ENCODE data around the gene GPR148. TPM values are rescaled to one million over a fixed set of nuclear protein-coding genes. Genes with fewer than 3 reads are reported as not detected.

Gene GPR148
- total RNA-seq, 1 donor from 2014 or later: not detected

DNA sequence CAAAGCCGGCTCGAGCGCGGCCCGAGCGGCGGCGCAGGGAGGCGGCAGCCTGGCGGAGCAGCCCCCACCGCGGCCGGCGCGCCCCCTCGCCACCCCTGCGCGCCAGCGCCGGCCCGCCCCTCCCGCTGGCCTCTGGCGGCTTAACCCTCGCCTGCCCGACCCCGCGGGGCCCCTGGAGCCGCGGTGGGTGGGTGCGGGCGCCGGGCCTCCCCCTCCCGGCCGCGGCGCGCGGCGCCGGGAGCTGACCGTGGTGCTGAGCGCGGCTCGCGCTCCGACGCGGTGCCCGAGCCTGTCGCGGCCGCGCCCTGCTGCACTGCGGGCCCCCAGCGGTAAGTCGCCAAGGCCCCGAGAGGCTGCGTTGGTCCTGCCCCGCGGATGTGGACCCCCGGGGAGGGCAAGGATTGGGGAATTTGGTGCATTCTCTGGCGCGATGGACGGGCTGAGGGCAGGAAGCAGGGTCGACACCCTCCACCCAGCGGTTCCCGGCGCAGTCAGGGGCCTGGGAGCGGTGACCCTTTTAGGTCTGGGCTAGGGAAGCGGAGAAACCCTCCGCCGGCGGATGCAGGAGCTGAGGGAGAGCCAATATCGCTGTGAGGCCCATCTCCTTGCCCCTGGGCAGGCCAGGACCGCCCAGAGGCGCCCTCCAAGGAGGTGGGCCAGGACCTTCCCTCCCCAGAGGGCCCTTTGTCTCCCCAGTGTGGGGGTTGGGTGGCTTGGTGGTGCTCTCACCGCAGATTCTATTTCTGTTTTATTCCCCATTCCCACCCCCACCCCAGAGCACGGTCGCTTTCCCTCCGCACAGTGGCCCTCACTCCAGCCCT, 27.4 kb downstream of the GPR148 start:
- intact Hi-C loops (cut with micrococcal nuclease): no loop called here
- DNase-seq (ENCODE audit: low spot score): no peak
- Mint-ChIP-seq H3K36me3 (ENCODE audit: low read depth) (no peaks in the 10 kb centered on the region), H3K4me3 (ENCODE audit: low read depth) (no peak overlapping the region), H3K9me3 (no peaks in the 10 kb centered on the region), H3K27ac (no peak overlapping the region), H3K4me1 (ENCODE audit: low read depth) (no peaks in the 10 kb centered on the region), H3K27me3 (ENCODE audit: low read depth) (peaks cover 29% of the 10 kb centered on the region)

- DNase-seq (ENCODE audit: low spot score): no peak
- Mint-ChIP-seq H3K9me3 (no peaks in the 10 kb centered on the region), H3K36me3 (ENCODE audit: low read depth) (no peaks in the 10 kb centered on the region), H3K27me3 (ENCODE audit: low read depth) (peaks cover 29% of the 10 kb centered on the region), H3K4me3 (ENCODE audit: low read depth) (no peak overlapping the region), H3K4me1 (ENCODE audit: low read depth) (no peaks in the 10 kb centered on the region), H3K27ac (no peak overlapping the region)
- intact Hi-C loops (cut with micrococcal nuclease): no loop called here
Measured at GRCh38 chr2:130756874-130757668, 28.2 kb downstream of the GPR148 start.

GRCh38 chr2:130759906-130760753, 31.3 kb downstream of the GPR148 start:
- Mint-ChIP-seq H3K27me3 (ENCODE audit: low read depth) (peaks cover 16% of the 10 kb centered on the region), H3K9me3 (no peaks in the 10 kb centered on the region), H3K4me1 (ENCODE audit: low read depth) (no peaks in the 10 kb centered on the region), H3K4me3 (ENCODE audit: low read depth) (no peak overlapping the region), H3K36me3 (ENCODE audit: low read depth) (no peaks in the 10 kb centered on the region), H3K27ac (no peak overlapping the region)
- DNase-seq (ENCODE audit: low spot score): no peak
- intact Hi-C loops (cut with micrococcal nuclease): no loop called here

GRCh38 chr2:130760754-130761751, 32.2 kb downstream of the GPR148 start:
- Mint-ChIP-seq H3K9me3 (no peaks in the 10 kb centered on the region), H3K36me3 (ENCODE audit: low read depth) (no peaks in the 10 kb centered on the region), H3K4me1 (ENCODE audit: low read depth) (no peaks in the 10 kb centered on the region), H3K27me3 (ENCODE audit: low read depth) (peaks cover 11% of the 10 kb centered on the region), H3K27ac (no peak overlapping the region), H3K4me3 (ENCODE audit: low read depth) (no peak overlapping the region)
- intact Hi-C loops (cut with micrococcal nuclease): no loop called here
- no peak for DNase-seq (ENCODE audit: low spot score)

DNA sequence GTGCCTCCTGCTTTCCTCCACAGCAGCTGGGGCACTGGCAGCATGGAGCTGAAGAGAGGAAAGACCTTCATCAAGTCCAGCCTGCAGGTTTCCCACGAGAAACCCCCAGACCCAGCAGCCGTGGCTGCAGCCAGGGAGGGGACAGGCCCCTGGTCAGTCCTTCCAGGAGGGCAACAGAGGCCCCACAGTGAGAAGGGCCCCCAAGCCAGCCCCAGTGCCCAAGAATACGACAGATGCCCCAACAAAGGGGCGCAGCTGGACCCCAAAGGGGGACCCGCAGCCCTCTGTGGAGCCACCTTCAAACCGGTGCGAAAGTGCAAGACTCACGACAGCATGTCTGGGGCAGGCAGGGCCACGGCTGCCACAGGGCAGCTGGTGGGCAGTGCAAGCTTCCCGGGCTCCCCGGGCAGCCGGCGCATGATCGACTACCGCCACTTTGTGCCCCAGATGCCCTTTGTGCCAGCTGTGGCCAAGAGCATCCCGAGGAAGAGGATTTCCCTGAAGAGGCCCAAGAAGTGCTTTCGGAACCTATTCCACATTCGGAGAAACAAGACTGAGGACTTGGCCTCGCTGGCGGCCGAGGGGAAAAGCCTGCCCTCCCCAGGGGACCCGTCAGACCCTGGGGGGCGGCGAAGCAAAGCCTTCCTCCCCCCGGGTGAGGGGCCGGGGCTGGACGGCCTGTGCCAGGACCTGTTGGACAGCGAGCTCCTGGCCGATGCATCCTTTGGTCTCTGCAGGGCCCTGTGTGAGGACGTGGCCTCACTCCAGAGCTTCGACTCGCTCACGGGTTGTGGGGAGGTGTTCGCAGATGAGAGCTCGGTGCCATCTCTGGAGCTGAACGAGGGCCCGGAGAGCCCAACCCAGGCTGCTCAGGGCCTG, 33.4 kb downstream of the GPR148 start:
- Mint-ChIP-seq H3K36me3 (ENCODE audit: low read depth) (no peaks in the 10 kb centered on the region), H3K4me3 (ENCODE audit: low read depth) (no peak overlapping the region), H3K27ac (no peak overlapping the region), H3K9me3 (no peaks in the 10 kb centered on the region), H3K27me3 (ENCODE audit: low read depth) (peaks cover 4% of the 10 kb centered on the region), H3K4me1 (ENCODE audit: low read depth) (no peaks in the 10 kb centered on the region)
- no peak for DNase-seq (ENCODE audit: low spot score)
- intact Hi-C loops (cut with micrococcal nuclease): no loop called here

GRCh38 chr2:130762910-130763385, 34.1 kb downstream of the GPR148 start:
- no peak overlapping the region for H3K4me3 Mint-ChIP-seq (ENCODE audit: low read depth)
- H3K27ac Mint-ChIP-seq: no peak overlapping the region
- H3K27me3 Mint-ChIP-seq (ENCODE audit: low read depth): no peaks in the 10 kb centered on the region
- H3K9me3 Mint-ChIP-seq: no peaks in the 10 kb centered on the region
- DNase-seq (ENCODE audit: low spot score): no peak
- intact Hi-C loops (cut with micrococcal nuclease): no loop called here
- no peaks in the 10 kb centered on the region for H3K36me3 Mint-ChIP-seq (ENCODE audit: low read depth)
- no peaks in the 10 kb centered on the region for H3K4me1 Mint-ChIP-seq (ENCODE audit: low read depth)

DNA sequence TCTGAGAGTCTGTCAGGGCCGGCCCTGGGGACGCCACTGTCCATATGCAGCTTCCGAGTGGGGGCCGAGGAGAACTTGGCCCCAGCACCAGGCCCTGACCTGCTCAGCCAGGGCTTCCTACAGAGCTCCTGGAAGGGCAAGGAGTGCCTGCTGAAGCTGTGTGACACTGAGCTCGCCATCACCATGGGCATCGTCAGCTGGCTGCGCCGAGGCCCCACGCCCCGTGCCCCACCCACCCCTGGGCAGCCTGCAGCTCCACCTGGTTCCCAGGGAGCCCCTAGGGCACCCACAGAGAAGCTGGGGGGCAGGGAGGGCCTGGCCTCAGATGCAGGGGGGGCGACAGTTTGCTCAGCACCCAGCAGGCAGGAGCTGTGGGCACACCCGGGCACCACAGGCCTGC, 34.5 kb downstream of the GPR148 start:
- Mint-ChIP-seq H3K27me3 (ENCODE audit: low read depth) (no peaks in the 10 kb centered on the region), H3K36me3 (ENCODE audit: low read depth) (no peaks in the 10 kb centered on the region), H3K4me3 (ENCODE audit: low read depth) (no peak overlapping the region), H3K4me1 (ENCODE audit: low read depth) (no peaks in the 10 kb centered on the region), H3K9me3 (no peaks in the 10 kb centered on the region), H3K27ac (no peak overlapping the region)
- intact Hi-C loops (cut with micrococcal nuclease): no loop called here
- no peak for DNase-seq (ENCODE audit: low spot score)

- no peak for DNase-seq (ENCODE audit: low spot score)
Measured at GRCh38 chr2:130764035-130764820, 35.4 kb downstream of the GPR148 start.

DNA sequence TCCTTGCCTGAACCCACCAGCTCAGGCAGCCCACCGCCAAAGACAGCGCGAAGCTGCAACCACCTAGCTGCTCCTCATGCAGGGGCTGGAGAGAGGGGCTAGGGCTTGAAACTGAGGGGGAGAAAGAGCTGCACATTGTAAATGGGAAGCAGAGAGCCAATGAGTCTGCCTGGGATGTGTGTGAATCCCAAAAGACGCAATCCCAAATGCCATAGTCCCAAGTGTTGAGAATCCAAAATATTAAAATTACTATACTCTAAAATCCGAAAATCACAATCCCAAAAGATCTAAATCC, 35.9 kb downstream of the GPR148 start:
- intact Hi-C loops (cut with micrococcal nuclease): no loop called here
- Mint-ChIP-seq H3K9me3 (no peaks in the 10 kb centered on the region), H3K27me3 (ENCODE audit: low read depth) (no peaks in the 10 kb centered on the region), H3K4me3 (ENCODE audit: low read depth) (no peak overlapping the region), H3K36me3 (ENCODE audit: low read depth) (no peaks in the 10 kb centered on the region), H3K27ac (no peak overlapping the region), H3K4me1 (ENCODE audit: low read depth) (no peaks in the 10 kb centered on the region)
- no peak for DNase-seq (ENCODE audit: low spot score)

More at GRCh38 chr2:130764035-130764820, 35.4 kb downstream of the GPR148 start:
- Mint-ChIP-seq H3K9me3 (no peaks in the 10 kb centered on the region), H3K4me3 (ENCODE audit: low read depth) (no peak overlapping the region), H3K4me1 (ENCODE audit: low read depth) (no peaks in the 10 kb centered on the region), H3K36me3 (ENCODE audit: low read depth) (no peaks in the 10 kb centered on the region), H3K27me3 (ENCODE audit: low read depth) (no peaks in the 10 kb centered on the region), H3K27ac (no peak overlapping the region)
- intact Hi-C loops (cut with micrococcal nuclease): no loop called here

- Mint-ChIP-seq H3K4me3 (ENCODE audit: low read depth) (no peak overlapping the region), H3K27me3 (ENCODE audit: low read depth) (no peaks in the 10 kb centered on the region), H3K9me3 (no peaks in the 10 kb centered on the region), H3K27ac (no peak overlapping the region), H3K36me3 (ENCODE audit: low read depth) (no peaks in the 10 kb centered on the region), H3K4me1 (ENCODE audit: low read depth) (no peaks in the 10 kb centered on the region)
- intact Hi-C loops (cut with micrococcal nuclease): no loop called here
- DNase-seq (ENCODE audit: low spot score): no peak
Measured at GRCh38 chr2:130765464-130765863, 36.6 kb downstream of the GPR148 start.

DNA sequence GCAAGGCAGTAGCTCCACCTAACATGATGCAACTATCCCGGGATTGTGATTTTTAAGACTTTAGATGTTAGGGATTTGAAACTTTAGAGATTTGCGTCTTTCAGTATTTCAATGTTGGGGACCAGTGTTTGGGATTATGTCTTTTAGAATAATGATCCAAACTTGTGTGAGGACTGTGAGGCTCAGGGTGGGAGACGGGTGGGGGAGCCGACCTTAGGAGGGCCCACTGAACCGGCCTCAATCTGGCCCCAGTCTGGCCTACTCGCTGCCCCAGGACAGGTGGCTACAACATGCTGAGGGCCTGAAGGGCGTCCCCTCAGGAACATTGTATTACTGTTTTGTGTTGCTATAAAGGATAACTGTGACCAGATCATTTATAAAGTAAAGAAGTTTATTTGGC, 37.2 kb downstream of the GPR148 start:
- Mint-ChIP-seq H3K36me3 (ENCODE audit: low read depth) (no peaks in the 10 kb centered on the region), H3K9me3 (no peaks in the 10 kb centered on the region), H3K4me1 (ENCODE audit: low read depth) (no peaks in the 10 kb centered on the region), H3K27me3 (ENCODE audit: low read depth) (no peaks in the 10 kb centered on the region), H3K27ac (no peak overlapping the region), H3K4me3 (ENCODE audit: low read depth) (no peak overlapping the region)
- DNase-seq (ENCODE audit: low spot score): no peak
- intact Hi-C loops (cut with micrococcal nuclease): no loop called here
